Measurements from ENCODE around the gene MGAT4D.
A peak's percentile ranks its signal among the peaks of the same experiment; 100 is the strongest.
"Not testable (repeated sequence)": the region's sequence is repeated elsewhere in the genome, so short reads cannot be mapped to it uniquely, and the experiment has no call there.

MGAT4D gene

DNA sequence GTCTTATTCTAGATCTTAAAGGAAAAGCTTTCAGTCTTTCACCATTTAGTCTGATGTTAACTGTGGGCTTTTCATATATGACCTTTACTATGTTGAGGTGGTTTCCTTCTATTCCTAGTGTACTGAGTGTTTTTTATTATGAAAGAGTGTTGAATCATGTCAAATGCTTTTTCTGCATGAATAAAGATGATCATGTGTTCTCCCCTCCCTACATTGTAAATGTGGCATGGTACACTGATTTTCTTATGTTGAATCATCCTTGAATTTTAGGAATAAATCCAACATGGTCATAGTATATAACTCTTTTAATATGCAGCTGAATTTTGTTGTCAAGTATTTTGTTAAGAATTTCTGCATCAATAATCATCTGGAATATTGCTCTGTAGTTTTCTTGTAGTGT lies 75.0 kb downstream of the MGAT4D start:
- TF ChIP-seq, protein P1, sequence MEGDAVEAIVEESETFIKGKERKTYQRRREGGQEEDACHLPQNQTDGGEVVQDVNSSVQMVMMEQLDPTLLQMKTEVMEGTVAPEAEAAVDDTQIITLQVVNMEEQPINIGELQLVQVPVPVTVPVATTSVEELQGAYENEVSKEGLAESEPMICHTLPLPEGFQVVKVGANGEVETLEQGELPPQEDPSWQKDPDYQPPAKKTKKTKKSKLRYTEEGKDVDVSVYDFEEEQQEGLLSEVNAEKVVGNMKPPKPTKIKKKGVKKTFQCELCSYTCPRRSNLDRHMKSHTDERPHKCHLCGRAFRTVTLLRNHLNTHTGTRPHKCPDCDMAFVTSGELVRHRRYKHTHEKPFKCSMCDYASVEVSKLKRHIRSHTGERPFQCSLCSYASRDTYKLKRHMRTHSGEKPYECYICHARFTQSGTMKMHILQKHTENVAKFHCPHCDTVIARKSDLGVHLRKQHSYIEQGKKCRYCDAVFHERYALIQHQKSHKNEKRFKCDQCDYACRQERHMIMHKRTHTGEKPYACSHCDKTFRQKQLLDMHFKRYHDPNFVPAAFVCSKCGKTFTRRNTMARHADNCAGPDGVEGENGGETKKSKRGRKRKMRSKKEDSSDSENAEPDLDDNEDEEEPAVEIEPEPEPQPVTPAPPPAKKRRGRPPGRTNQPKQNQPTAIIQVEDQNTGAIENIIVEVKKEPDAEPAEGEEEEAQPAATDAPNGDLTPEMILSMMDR (conservative IDR thresholded peaks at IDR 0.05; ENCODE audit: low read depth), result no peak
- DNase-seq (ENCODE audit: low spot score), result no peak
- POLR2A ChIA-PET (ENCODE audit: low non-redundant PET), result no interaction called here
- no peak overlapping the region for H3K27ac ChIP-seq
- CTCF ChIA-PET, result no interaction called here

DNA sequence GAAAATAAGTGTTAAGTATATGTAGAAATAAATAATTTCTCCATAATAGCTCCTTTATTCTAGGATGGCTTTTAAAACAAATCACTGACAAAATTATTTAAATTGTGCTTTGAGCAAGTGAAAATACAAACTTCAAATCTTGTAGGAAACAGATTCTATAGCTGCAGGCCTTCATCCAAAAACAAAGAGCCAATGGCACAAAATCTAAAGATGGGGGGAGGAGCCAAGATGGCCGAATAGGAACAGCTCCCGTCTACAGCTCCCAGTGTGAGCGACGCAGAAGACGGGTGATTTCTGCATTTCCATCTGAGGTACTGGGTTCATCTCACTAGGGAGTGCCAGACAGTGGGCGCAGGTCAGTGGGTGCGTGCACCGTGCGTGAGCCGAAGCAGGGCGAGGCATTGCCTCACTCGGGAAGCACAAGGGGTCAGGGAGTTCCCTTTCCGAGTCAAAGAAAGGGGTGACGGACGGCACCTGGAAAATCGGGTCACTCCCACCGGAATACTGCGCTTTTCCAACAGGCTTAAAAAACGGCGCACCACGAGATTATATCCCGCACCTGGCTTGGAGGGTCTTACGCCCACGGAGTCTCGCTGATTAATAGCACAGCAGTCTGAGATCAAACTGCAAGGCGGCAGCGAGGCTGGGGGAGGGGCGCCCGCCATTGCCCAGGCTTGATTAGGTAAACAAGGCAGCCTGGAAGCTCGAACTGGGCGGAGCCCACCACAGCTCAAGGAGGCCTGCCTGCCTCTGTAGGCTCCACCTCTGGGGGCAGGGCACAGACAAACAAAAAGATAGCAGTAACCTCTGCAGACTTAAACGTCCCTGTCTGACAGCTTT lies 84.7 kb downstream of the MGAT4D start:
- DNase-seq (ENCODE audit: low spot score); POLR2A ChIA-PET (ENCODE audit: low non-redundant PET); H3K27ac ChIP-seq: not testable (repeated sequence)
- CTCF ChIA-PET, result interaction anchor here (0.6 to 1.2 kb wide), 2 partner anchors 14 to 676 kb away, joined by 3 to 4 read pairs; partner anchors contain the start of gene CLGN

DNA sequence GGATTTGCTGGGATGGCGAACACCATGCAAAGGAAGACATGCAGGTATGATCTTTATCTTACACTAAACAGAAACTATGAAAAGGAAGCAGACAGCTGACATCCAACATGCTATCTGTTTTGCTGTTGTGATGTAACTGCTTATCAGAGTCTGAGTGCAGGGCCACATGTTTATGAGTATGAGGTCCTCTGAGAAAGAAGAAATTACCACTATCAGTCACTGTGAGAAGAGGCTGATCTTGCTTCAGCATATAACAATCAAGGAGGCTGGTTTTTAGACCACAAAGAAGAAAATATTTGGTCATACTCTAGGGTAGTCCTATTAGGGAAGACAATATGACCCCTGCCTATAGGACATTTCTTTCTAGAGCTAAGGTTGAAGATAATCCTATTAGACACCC lies 89.1 kb downstream of the MGAT4D start:
- ChIA-PET POLR2A (ENCODE audit: low non-redundant PET) (interaction anchor here (0.6 kb wide), 1 partner anchor 17 kb away, joined by 6 read pairs; no protein-coding TSS in a partner anchor), CTCF (no interaction called here)
- TF ChIP-seq, protein P1 (conservative IDR thresholded peaks at IDR 0.05; ENCODE audit: low read depth), result no peak
- DNase-seq (ENCODE audit: low spot score), result no peak
- H3K27ac ChIP-seq, result no peak overlapping the region

DNA sequence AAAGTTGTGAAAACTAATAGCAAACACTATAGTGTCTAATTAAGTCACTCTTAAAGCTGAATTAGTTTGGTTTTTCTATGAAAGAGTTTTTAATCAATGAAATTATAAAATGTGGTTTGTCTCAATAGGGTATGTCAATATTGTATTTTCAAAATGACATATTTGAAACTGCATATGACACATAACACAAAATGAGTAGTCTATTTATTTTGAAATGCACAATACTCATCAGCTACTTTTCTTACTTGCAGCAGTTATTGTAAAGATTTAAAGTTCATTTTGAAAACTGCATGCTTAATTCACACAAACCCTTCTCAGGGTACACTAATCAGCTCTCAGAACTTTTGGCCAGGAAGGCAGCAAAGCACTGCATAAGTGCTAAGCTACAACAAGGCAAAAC lies 91.8 kb downstream of the MGAT4D start:
- H3K27ac ChIP-seq, result no peak overlapping the region
- TF ChIP-seq, protein P1 (conservative IDR thresholded peaks at IDR 0.05; ENCODE audit: low read depth), result no peak
- ChIA-PET POLR2A (ENCODE audit: low non-redundant PET) (no interaction called here), CTCF (interaction anchor here (0.6 kb wide), 1 partner anchor 23 kb away, joined by 6 read pairs; no protein-coding TSS in a partner anchor)
- no peak for DNase-seq (ENCODE audit: low spot score)

DNA sequence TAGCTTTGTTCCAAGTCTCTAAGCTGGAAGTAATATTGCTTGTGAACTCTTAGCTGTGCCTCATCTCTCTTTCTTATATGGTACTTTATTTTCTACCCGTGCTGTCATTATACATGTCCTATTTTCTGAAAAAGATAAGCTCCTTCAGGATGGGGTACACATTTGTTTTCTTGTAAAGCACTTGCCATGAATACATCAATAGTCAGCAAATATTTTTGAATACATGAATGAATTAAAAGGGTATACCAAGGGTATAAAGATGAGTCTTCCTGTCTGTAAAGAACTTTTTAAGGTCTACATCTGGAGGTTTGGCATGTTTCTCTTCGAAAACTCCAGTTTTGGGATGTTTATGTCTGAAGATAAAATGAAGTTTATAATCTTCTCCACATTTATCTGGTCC lies 98.0 kb downstream of the MGAT4D start:
- ChIA-PET CTCF (interaction anchor here (0.5 kb wide), 1 partner anchor 1361 kb away, joined by 4 read pairs; no protein-coding TSS in a partner anchor), POLR2A (ENCODE audit: low non-redundant PET) (no interaction called here)
- no peak for DNase-seq (ENCODE audit: low spot score)
- TF ChIP-seq, protein P1 (conservative IDR thresholded peaks at IDR 0.05; ENCODE audit: low read depth), result no peak
- H3K27ac ChIP-seq, result no peak overlapping the region

DNA sequence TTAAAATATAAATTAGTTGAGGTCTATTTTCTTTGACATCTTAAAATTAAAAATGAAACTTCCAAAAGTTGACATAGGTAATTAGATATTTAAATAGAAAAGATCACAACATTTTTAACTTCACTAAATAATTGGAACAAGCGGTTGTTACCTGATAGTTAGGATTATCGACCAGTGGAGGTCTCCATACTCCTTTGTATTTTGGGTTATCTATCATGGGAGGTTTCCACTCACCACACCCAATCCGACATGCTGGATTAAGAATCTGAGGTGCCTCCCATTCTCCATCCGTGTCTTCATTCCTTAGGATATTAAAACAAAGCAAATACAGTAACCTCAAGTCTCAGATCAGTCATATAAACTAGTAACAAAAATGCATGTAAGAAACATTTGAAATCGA lies 102.4 kb downstream of the MGAT4D start:
- CTCF ChIA-PET, result no interaction called here
- TF ChIP-seq, protein P1 (conservative IDR thresholded peaks at IDR 0.05; ENCODE audit: low read depth), result no peak
- H3K27ac ChIP-seq, result no peak overlapping the region
- POLR2A ChIA-PET (ENCODE audit: low non-redundant PET), result no interaction called here
- peak; percentile 3 for DNase-seq (ENCODE audit: low spot score)

Data from RWPE1 (cell line).